Stimulated activated CD4-positive, alpha-beta T cell treated with anti-CD3 and anti-CD28 coated beads, Interleukin-1b, Interleukin-23, amount 100 ng/mL, for 48 hours (primary cell): Measurements from ENCODE around the gene ANTKMT.
A peak's percentile ranks its signal among the peaks of the same experiment; 100 is the strongest.

Experiments
- DNase-seq: peaks from one replicate; pipeline ENCODE4 v3.0.0-alpha.2; 2020

Gene ANTKMT

GRCh38 chr16:715477-716199, 5.3 kb upstream of the ANTKMT start:
- no peak for DNase-seq

GRCh38 chr16:716200-716568, 4.8 kb upstream of the ANTKMT start:
- DNase-seq = no peak

GRCh38 chr16:716768-717325, 4.1 kb upstream of the ANTKMT start:
- DNase-seq = no peak

GRCh38 chr16:717450-718245, 3.3 kb upstream of the ANTKMT start:
- no peak for DNase-seq

- DNase-seq = no peak
Observed at GRCh38 chr16:718389-718788, 2.6 kb upstream of the ANTKMT start.

- DNase-seq = no peak
Observed at GRCh38 chr16:718922-719321, 2.0 kb upstream of the ANTKMT start.

DNA sequence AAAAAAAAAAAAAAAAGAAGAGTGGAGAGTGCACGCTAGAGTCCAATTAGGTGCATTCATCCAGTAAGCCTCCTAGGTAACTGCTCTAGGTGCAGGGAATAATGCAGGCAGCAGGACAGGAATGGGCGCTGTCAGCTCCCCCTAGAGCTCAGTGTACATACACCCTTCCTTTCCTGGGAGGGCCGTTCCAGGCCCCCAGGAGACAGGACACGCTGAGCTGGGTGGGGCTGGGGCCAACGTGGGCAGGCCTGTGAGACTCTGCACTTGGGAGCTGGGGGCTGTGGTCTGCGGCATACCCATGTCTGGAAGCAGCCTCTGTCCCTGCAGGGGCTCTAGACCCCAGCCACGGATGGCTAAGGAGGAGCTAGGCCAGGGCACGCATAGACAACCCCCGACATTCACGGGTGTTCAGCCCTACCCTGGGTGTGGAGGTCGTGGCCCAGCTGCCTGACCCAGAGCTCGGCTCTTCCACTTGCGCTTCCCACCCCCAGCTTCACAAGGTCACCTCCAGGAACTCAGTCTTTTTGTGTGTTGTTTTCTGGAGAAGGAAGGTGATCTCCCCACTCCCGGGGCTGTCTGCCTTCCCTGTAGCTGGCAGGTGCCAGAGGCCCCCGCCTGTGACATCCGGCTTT, 1.0 kb upstream of the ANTKMT start:
- DNase-seq = no peak

DNA sequence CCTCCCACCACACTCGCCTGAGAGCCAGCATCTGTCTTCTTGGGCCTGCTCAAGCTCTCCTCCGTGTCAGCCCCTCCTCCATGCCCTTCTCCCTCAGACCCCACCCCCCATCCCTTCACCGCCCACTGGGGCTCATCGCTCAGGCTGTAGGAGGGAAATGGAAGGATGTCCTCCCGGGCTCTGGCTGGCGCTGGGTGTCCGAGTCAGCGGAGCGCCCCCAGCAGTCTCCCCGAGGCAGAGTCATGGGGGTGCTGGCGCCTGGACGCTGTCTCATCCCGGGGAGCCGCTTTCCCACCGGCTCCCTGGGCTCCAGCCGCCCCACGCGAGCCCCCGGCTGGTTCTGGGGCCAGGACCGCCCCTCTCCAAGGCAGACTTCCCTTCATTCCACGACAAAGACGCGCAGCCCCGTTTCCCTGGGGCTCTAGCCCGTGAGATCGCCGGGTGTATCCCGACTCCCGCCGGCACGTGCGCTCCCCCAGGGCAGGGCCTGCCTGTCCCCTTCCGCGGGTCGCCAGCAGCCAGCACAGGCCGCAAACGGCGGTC, 428 bp upstream of the ANTKMT start:
- DNase-seq = peak; percentile 46

DNA sequence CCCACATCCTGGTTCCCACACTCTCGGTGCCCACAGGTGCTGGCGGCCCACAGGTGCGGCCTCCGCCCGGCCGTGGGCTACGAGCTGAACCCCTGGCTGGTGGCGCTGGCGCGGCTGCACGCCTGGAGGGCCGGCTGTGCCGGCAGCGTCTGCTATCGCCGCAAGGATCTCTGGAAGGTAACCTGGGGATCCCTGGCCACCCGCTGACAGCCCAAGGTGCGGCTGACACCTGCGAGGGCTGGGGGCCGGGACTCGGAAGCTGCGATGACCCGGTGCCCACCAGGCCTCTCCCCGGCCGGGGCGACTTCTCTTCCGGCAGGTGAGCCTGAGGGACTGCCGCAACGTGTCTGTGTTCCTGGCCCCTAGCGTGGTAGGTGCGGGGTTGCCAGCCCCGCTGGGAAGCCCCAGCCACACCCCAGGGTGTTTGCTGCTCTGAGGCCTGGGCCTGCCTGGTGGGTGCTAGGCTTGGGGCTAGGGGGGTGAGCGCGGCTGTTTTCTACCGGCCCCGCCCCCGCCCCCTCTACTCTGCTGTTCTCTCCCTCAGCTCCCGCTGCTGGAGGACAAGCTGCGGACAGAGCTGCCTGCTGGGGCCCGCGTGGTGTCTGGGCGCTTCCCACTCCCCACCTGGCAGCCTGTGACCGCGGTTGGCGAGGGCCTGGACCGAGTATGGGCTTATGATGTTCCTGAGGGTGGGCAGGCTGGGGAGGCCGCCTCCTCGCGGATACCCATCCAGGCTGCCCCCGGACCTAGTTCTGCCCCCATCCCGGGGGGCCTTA, 1.0 kb downstream of the ANTKMT start:
- DNase-seq = no peak

DNA sequence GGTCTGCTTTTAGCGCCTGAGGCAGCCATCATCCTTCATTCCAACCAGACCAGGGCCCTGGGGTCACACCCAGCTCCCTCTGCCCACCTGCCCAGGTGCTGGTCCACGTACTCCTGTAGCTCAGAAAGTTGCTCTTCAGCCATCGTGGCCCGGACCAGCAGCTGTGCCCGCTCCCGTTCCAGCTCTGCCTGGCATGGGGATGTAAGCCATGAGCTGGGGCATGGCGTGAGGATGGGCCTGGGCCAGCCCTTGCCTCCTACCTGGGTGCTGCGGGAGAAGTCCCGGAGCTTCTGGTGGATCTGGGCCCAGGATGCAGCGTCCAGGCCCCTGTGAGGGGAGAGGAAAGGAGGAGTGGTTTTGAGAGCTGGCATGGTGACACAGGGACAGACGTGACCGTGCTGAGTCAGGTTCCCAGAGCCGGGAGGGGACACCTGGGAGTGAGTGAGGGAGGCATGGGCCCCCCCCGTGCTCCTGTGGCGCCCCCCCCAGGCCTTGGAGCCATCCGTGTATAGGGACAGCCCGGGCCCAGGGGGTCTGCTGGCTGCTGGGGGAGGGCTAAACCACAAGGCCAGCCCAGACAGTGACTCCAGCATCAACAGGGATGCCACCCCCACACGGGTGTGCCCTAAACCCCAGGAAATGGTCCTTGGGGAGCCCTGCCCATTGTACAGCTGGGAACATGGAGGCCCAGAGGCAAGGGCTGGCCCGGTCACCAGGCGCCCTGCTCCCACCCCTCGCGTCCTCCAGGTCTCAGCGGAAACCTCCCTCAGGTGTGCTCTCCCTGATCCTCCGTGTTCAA, 2.1 kb downstream of the ANTKMT start:
- DNase-seq = no peak

DNA sequence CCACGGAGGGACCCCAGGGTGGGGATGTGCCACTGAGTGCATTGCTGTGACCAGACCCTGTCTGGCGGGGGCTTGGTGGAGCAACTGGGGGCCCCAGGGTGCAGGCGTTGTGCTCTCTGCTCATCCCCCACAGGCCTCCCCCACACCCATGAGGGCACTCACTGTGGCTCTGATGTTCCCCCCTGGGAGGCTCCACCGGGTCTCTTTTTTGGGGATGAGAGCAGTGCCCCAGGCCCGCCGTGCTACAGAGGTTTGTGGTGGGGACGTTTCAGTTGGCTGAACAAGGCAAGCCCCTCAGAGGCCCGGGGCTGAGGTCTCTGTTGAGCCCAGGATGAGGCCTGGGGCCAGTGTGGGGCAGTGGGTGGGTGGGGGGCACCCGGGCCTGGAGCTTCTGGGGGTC, 2.7 kb downstream of the ANTKMT start:
- no peak for DNase-seq

DNA sequence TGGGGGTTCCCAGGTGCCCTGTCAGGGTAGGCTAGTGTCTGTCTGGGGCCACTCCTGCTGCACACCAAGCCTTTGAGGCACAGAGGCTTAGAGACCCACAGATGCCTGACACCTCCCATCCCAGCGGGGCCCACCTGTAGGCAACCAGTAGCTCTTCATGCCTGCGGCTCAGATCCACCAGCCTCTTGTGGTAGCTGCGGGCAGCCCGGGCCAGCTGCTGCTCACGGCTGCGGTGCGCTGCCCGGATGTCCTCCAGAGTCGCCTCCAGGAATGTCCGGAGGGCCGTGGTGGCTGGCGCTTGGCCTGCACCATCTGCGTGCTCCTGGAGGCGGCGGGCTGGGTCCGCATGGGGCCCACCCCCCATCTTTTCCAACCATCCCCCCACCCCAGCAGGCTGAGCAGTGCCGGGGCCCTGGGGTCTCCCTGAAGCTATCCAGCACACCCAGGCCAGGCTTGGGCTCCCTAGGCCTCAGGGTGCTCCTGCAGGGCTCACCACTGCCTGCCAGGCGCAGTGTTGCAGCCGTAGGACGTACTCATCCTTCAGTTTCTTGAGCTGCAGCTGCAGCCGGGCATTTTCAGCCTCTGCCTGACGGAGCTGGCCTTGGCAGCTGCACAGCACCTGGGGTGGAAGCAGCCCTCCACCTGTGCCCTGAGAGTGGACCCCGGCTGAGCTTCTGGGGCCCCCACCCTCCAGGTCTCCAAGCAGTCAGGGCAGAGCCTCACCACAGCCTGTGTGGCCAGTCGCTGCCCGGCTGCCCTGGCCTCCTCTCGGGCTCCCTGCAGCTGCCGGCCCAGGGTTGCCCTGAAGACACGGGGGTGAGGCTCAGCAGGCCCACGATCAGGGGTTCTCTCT, 3.5 kb downstream of the ANTKMT start:
- DNase-seq = no peak

DNA sequence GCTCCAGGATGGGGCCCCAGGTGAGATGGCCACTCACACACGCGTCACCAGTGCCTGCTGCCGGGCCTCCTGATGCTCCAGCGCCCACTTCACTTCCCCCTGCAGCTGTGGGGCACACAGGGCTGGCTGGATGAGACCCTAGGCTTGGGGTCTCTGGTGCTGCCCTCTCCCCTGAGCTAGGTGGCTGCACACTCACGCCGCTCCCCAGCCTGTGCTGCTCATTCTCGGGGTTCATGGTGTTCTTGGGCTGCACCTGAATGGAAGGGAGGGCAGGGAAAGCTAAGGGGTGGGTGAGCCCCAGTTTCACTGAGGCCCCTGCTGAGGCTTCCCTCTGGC, 4.1 kb downstream of the ANTKMT start:
- no peak for DNase-seq

DNA sequence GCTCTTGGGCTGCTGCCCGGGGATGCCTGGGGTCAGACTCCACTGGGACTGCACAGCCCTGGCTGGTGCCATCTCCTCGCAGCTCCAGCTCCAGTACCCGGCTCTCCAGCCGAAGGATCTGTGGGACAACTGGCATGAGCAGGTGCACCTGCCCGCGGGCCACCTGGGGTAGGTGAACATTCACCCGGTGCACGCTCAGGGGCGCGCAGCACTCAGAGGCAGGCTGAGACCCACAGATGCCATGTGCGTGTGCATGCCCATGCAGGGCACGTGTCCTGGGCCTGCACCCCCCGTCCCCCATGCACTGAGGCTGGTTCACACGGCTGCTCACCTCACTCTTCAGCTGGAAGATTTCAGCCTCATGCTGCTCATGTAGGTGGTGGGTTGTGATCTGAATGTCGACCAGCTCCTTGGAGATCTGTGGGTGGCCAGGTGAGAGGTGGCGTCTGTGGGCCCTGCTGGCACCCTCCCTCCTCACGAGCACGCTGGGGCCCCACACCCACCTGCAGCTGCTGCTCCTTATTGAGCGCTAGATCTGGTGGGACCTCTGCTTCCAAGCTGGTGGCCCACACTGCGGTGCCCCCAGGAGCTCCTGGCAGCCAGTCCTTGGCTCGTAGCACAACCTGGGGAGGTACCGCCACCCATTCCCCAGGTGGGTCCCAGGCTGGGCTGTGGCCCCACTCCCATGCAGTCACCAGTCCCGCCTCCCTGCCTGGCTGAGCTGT, 4.7 kb downstream of the ANTKMT start:
- no peak for DNase-seq

DNA sequence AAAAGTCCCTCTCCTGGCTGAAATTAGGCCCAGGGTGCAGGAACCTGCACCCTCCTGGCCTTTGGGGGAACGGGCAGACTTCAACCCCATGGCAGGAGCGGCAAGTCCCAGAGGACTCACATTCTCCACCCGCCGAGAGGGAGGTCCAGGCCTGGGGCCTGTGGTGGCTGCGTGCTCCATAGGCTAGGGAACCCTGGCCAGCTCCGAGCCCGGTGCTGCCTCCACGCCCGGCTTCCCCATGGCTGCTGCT, 5.2 kb downstream of the ANTKMT start:
- DNase-seq = no peak

GRCh38 chr16:726438-727290, 5.7 kb downstream of the ANTKMT start, which contains the start of the genes CCDC78 and HAGHL:
TSS of gene CCDC78 (minus strand) at chr16:726443. CDS start at chr16:726367, 76 bp downstream.
TSS of gene HAGHL (plus strand) at chr16:727106. CDS start at chr16:727510, 404 bp downstream.
- peak; percentile 33 for DNase-seq

- no peak for DNase-seq
Observed at GRCh38 chr16:727291-727977, 6.5 kb downstream of the ANTKMT start.

DNA sequence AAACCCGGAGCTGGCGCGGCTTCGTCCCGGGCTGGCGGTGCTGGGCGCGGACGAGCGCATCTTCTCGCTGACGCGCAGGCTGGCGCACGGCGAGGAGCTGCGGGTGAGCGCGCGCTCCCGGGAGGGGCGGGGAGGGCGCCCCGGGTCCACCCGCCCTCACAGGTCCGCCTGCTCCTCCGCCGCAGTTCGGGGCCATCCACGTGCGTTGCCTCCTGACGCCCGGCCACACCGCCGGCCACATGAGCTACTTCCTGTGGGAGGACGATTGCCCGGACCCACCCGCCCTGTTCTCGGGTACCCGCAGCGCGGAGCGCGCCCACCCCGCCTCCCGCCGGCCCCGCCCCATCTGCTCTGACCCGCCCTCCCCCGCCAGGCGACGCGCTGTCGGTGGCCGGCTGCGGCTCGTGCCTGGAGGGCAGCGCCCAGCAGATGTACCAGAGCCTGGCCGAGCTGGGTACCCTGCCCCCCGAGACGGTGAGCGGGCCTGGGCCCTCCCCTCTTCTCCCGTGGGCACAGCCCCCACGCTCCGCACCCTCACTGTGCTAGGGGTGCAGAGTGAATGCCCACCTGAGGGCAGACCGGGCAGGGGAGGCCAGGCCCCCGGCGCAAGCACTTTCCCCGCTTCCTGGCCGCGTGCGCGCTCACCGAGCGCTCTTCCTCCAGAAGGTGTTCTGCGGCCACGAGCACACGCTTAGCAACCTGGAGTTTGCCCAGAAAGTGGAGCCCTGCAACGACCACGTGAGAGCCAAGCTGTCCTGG, 7.4 kb downstream of the ANTKMT start:
- DNase-seq = peak; percentile 56
